ENCODE measurements around the gene NKPD1.

The NKPD1 gene

GRCh38 chr19:45142726-45143110 is 18.1 kb downstream of the NKPD1 start:
- Histone ChIP-seq H4K20me1 (ENCODE audit: insufficient read depth, low read length) (no peaks in the 10 kb centered on the region), H2AFZ (ENCODE audit: low read length) (no peak overlapping the region), H3K9me2 (replicated peaks; ENCODE audit: insufficient read depth, low read length) (no peaks in the 10 kb centered on the region), H3K79me2 (ENCODE audit: low read length) (peaks cover 35% of the 10 kb centered on the region), H3K4me2 (ENCODE audit: low read depth, low read length) (no peak overlapping the region), H3K9me3 (replicated peaks; ENCODE audit: insufficient read depth, low read length) (no peaks in the 10 kb centered on the region), H3K36me3 (replicated peaks; ENCODE audit: insufficient read depth, low read length) (no peaks in the 10 kb centered on the region), H3K4me1 (ENCODE audit: low read length) (peaks cover 9% of the 10 kb centered on the region), H3F3A (ENCODE audit: insufficient read depth, low read length) (peaks cover 6% of the 10 kb centered on the region), H3K27me3 (replicated peaks; ENCODE audit: insufficient read depth, low read length) (no peaks in the 10 kb centered on the region), H3K9ac (ENCODE audit: low read length) (no peak overlapping the region), H3K27ac (ENCODE audit: low read length) (no peak overlapping the region), H3K4me3 (ENCODE audit: low read length) (no peak overlapping the region)
- no peak for TF ChIP-seq EZH2phosphoT487 (IDR thresholded peaks at IDR 0.05; ENCODE audit: low read length)
- no peak for DNase-seq

- no peaks in the 10 kb centered on the region for H3K9me3 ChIP-seq (replicated peaks; ENCODE audit: insufficient read depth, low read length)
- no peaks in the 10 kb centered on the region for H3K27me3 ChIP-seq (replicated peaks; ENCODE audit: insufficient read depth, low read length)
- no peak overlapping the region for H3K27ac ChIP-seq (ENCODE audit: low read length)
- H3K36me3 ChIP-seq (replicated peaks; ENCODE audit: insufficient read depth, low read length): no peaks in the 10 kb centered on the region
- peaks cover 13% of the 10 kb centered on the region for H3K4me1 ChIP-seq (ENCODE audit: low read length)
- DNase-seq: no peak
- H3F3A ChIP-seq (ENCODE audit: insufficient read depth, low read length): peaks cover 11% of the 10 kb centered on the region
- no peak overlapping the region for H3K4me2 ChIP-seq (ENCODE audit: low read depth, low read length)
- H4K20me1 ChIP-seq (ENCODE audit: insufficient read depth, low read length): no peaks in the 10 kb centered on the region
- H3K9me2 ChIP-seq (replicated peaks; ENCODE audit: insufficient read depth, low read length): no peaks in the 10 kb centered on the region
- peaks cover 35% of the 10 kb centered on the region for H3K79me2 ChIP-seq (ENCODE audit: low read length)
- no peak overlapping the region for H3K4me3 ChIP-seq (ENCODE audit: low read length)
- no peak overlapping the region for H3K9ac ChIP-seq (ENCODE audit: low read length)
- no peak for TF ChIP-seq EZH2 (optimal IDR thresholded peaks at IDR 0.05; ENCODE audit: low read depth, low read length)
- no peak for TF ChIP-seq EZH2phosphoT487 (IDR thresholded peaks at IDR 0.05; ENCODE audit: low read length)
- TF ChIP-seq CTCF (IDR thresholded peaks at IDR 0.05; ENCODE audit: low read length): no peak
- no peak overlapping the region for H2AFZ ChIP-seq (ENCODE audit: low read length)
These were observed 18.6 kb downstream of the NKPD1 start for GRCh38 chr19:45142016-45142725.

GRCh38 chr19:45141203-45141900 is 19.4 kb downstream of the NKPD1 start:
- Histone ChIP-seq H2AFZ (ENCODE audit: low read length) (no peak overlapping the region), H3K9me3 (replicated peaks; ENCODE audit: insufficient read depth, low read length) (no peaks in the 10 kb centered on the region), H3K4me3 (ENCODE audit: low read length) (no peak overlapping the region), H3K9me2 (replicated peaks; ENCODE audit: insufficient read depth, low read length) (no peaks in the 10 kb centered on the region), H3K79me2 (ENCODE audit: low read length) (peaks cover 37% of the 10 kb centered on the region), H3K4me2 (ENCODE audit: low read depth, low read length) (no peak overlapping the region), H4K20me1 (ENCODE audit: insufficient read depth, low read length) (no peaks in the 10 kb centered on the region), H3F3A (ENCODE audit: insufficient read depth, low read length) (peaks cover 19% of the 10 kb centered on the region), H3K27me3 (replicated peaks; ENCODE audit: insufficient read depth, low read length) (no peaks in the 10 kb centered on the region), H3K4me1 (ENCODE audit: low read length) (peaks cover 21% of the 10 kb centered on the region), H3K36me3 (replicated peaks; ENCODE audit: insufficient read depth, low read length) (no peaks in the 10 kb centered on the region), H3K27ac (ENCODE audit: low read length) (no peak overlapping the region), H3K9ac (ENCODE audit: low read length) (no peak overlapping the region)
- TF ChIP-seq EZH2 (optimal IDR thresholded peaks at IDR 0.05; ENCODE audit: low read depth, low read length) (no peak), CTCF (IDR thresholded peaks at IDR 0.05; ENCODE audit: low read length) (no peak), EZH2phosphoT487 (IDR thresholded peaks at IDR 0.05; ENCODE audit: low read length) (no peak)
- DNase-seq: no peak

GRCh38 chr19:45140533-45140932 is 20.2 kb downstream of the NKPD1 start:
- Histone ChIP-seq H3K9me3 (replicated peaks; ENCODE audit: insufficient read depth, low read length) (no peaks in the 10 kb centered on the region), H3K4me3 (ENCODE audit: low read length) (no peak overlapping the region), H3K4me1 (ENCODE audit: low read length) (peaks cover 28% of the 10 kb centered on the region), H3K9me2 (replicated peaks; ENCODE audit: insufficient read depth, low read length) (no peaks in the 10 kb centered on the region), H3K27ac (ENCODE audit: low read length) (no peak overlapping the region), H3K36me3 (replicated peaks; ENCODE audit: insufficient read depth, low read length) (no peaks in the 10 kb centered on the region), H3K79me2 (ENCODE audit: low read length) (peaks cover 45% of the 10 kb centered on the region), H2AFZ (ENCODE audit: low read length) (no peak overlapping the region), H3K27me3 (replicated peaks; ENCODE audit: insufficient read depth, low read length) (no peaks in the 10 kb centered on the region), H3K9ac (ENCODE audit: low read length) (no peak overlapping the region), H4K20me1 (ENCODE audit: insufficient read depth, low read length) (no peaks in the 10 kb centered on the region), H3F3A (ENCODE audit: insufficient read depth, low read length) (peaks cover 25% of the 10 kb centered on the region), H3K4me2 (ENCODE audit: low read depth, low read length) (no peak overlapping the region)
- TF ChIP-seq EZH2 (optimal IDR thresholded peaks at IDR 0.05; ENCODE audit: low read depth, low read length) (no peak), EZH2phosphoT487 (IDR thresholded peaks at IDR 0.05; ENCODE audit: low read length) (no peak), CTCF (IDR thresholded peaks at IDR 0.05; ENCODE audit: low read length) (no peak)
- DNase-seq: no peak

All from MM.1S (cell line).